ENCODE data around the gene SLC6A8.
"Not testable (repeated sequence)": the region's sequence is repeated elsewhere in the genome, so short reads cannot be mapped to it uniquely, and the experiment has no call there.

SLC6A8 gene

DNA sequence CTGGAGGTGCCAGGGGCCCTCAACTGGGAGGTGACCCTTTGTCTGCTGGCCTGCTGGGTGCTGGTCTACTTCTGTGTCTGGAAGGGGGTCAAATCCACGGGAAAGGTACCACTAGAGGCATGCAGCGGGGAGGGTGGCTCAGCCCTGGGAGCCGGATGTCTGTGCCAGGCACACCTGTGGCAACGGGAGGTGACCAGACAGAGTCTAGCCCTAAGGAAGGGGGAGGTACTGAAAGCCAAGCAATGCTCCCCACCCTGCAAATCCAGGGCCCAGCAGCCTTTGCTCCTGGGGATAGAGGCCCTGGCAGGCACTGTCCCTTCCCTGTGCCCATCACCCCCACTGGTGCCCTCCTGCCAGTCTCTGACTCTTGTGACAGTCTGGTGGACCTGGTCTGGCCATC lies 4.3 kb downstream of the SLC6A8 start:
- no peaks in the 10 kb centered on the region for H3K4me1 ChIP-seq (ENCODE audit: insufficient read depth, low read length, poor library complexity, severe bottlenecking)
- no peak for TF ChIP-seq CTCF (conservative IDR thresholded peaks at IDR 0.05; ENCODE audit: low read length)
- no peak for TF ChIP-seq EZH2phosphoT487 (IDR thresholded peaks at IDR 0.05; ENCODE audit: borderline replicate concordance)
- no peaks in the 10 kb centered on the region for H3K79me2 ChIP-seq (ENCODE audit: insufficient read depth, low read length)
- H3K9me2 ChIP-seq (replicated peaks; ENCODE audit: low read depth, low read length) = no peaks in the 10 kb centered on the region
- H3F3A ChIP-seq (ENCODE audit: low read depth) = no peaks in the 10 kb centered on the region
- H3K9me3 ChIP-seq (ENCODE audit: insufficient read depth, low read depth, low read length) = no peaks in the 10 kb centered on the region
- H3K36me3 ChIP-seq (ENCODE audit: insufficient read depth, low read length) = no peaks in the 10 kb centered on the region
- no peaks in the 10 kb centered on the region for H4K20me1 ChIP-seq (ENCODE audit: insufficient read depth, low read length, poor library complexity, severe bottlenecking)
- no peak overlapping the region for H3K4me3 ChIP-seq (ENCODE audit: low read length, poor library complexity, severe bottlenecking)
- no peak overlapping the region for H3K4me2 ChIP-seq (ENCODE audit: low read depth, low read length, poor library complexity, severe bottlenecking)
- H3K9ac ChIP-seq (ENCODE audit: low read depth, low read length, poor library complexity, severe bottlenecking) = no peak overlapping the region
- no peak overlapping the region for H2AFZ ChIP-seq (ENCODE audit: low read length)
- no peaks in the 10 kb centered on the region for H3K27me3 ChIP-seq (ENCODE audit: insufficient read depth, low read length, poor library complexity, severe bottlenecking)

DNA sequence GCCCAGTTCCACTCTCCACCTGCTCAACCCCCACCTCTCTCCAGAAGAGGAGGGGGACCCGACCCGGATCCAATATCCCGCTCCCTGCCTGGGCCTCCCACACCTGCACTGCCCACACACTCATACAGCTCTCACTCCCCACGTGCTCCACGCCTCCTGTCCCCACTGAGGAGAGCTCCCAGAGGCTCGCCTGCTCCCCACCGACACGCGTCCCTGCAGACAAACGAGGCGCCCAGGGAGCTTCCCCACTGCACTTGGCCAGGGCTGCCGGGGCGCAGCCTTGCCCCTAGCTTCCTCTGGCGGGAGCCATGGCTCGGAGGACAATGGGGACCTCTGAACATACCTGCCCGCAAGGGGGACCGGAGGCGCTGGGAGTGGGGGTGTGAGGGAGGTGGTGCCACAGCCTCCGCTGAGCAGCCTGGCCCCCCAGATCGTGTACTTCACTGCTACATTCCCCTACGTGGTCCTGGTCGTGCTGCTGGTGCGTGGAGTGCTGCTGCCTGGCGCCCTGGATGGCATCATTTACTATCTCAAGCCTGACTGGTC lies 5.0 kb downstream of the SLC6A8 start:
- H3K4me2 ChIP-seq (ENCODE audit: low read depth, low read length, poor library complexity, severe bottlenecking) = no peak overlapping the region
- peaks cover 2% of the 10 kb centered on the region; the same call in 1 of the 2 replicates for H3K36me3 ChIP-seq (ENCODE audit: insufficient read depth, low read length)
- H4K20me1 ChIP-seq (ENCODE audit: insufficient read depth, low read length, poor library complexity, severe bottlenecking) = no peaks in the 10 kb centered on the region
- H3K9ac ChIP-seq (ENCODE audit: low read depth, low read length, poor library complexity, severe bottlenecking) = no peak overlapping the region
- H3F3A ChIP-seq (ENCODE audit: low read depth) = no peaks in the 10 kb centered on the region
- no peaks in the 10 kb centered on the region for H3K27me3 ChIP-seq (ENCODE audit: insufficient read depth, low read length, poor library complexity, severe bottlenecking)
- H3K9me2 ChIP-seq (replicated peaks; ENCODE audit: low read depth, low read length) = no peaks in the 10 kb centered on the region
- no peaks in the 10 kb centered on the region for H3K79me2 ChIP-seq (ENCODE audit: insufficient read depth, low read length)
- no peak for TF ChIP-seq EZH2phosphoT487 (IDR thresholded peaks at IDR 0.05; ENCODE audit: borderline replicate concordance)
- TF ChIP-seq CTCF (conservative IDR thresholded peaks at IDR 0.05; ENCODE audit: low read length) = no peak
- no peaks in the 10 kb centered on the region for H3K9me3 ChIP-seq (ENCODE audit: insufficient read depth, low read depth, low read length)
- no peaks in the 10 kb centered on the region for H3K4me1 ChIP-seq (ENCODE audit: insufficient read depth, low read length, poor library complexity, severe bottlenecking)
- no peak overlapping the region for H2AFZ ChIP-seq (ENCODE audit: low read length)
- H3K4me3 ChIP-seq (ENCODE audit: low read length, poor library complexity, severe bottlenecking) = no peak overlapping the region

- Histone ChIP-seq H3K4me2 (ENCODE audit: low read depth, low read length, poor library complexity, severe bottlenecking) (no peak overlapping the region), H3K79me2 (ENCODE audit: insufficient read depth, low read length) (no peaks in the 10 kb centered on the region), H4K20me1 (ENCODE audit: insufficient read depth, low read length, poor library complexity, severe bottlenecking) (no peaks in the 10 kb centered on the region), H2AFZ (ENCODE audit: low read length) (no peak overlapping the region), H3K9ac (ENCODE audit: low read depth, low read length, poor library complexity, severe bottlenecking) (no peak overlapping the region), H3K9me3 (ENCODE audit: insufficient read depth, low read depth, low read length) (no peaks in the 10 kb centered on the region), H3K27me3 (ENCODE audit: insufficient read depth, low read length, poor library complexity, severe bottlenecking) (no peaks in the 10 kb centered on the region), H3K4me3 (ENCODE audit: low read length, poor library complexity, severe bottlenecking) (no peak overlapping the region), H3K4me1 (ENCODE audit: insufficient read depth, low read length, poor library complexity, severe bottlenecking) (no peaks in the 10 kb centered on the region), H3K36me3 (ENCODE audit: insufficient read depth, low read length) (peaks cover 2% of the 10 kb centered on the region; the same call in 1 of the 2 replicates), H3F3A (ENCODE audit: low read depth) (no peaks in the 10 kb centered on the region), H3K9me2 (replicated peaks; ENCODE audit: low read depth, low read length) (no peaks in the 10 kb centered on the region)
- TF ChIP-seq CTCF (conservative IDR thresholded peaks at IDR 0.05; ENCODE audit: low read length) (no peak), EZH2phosphoT487 (IDR thresholded peaks at IDR 0.05; ENCODE audit: borderline replicate concordance) (no peak)
Measured at GRCh38 chrX:153693216-153694086, 5.7 kb downstream of the SLC6A8 start.

- not testable (repeated sequence) for H3F3A ChIP-seq (ENCODE audit: low read depth); H4K20me1 ChIP-seq (ENCODE audit: insufficient read depth, low read length, poor library complexity, severe bottlenecking); H3K4me2 ChIP-seq (ENCODE audit: low read depth, low read length, poor library complexity, severe bottlenecking); H2AFZ ChIP-seq (ENCODE audit: low read length); H3K4me3 ChIP-seq (ENCODE audit: low read length, poor library complexity, severe bottlenecking); H3K9me2 ChIP-seq (replicated peaks; ENCODE audit: low read depth, low read length); H3K27me3 ChIP-seq (ENCODE audit: insufficient read depth, low read length, poor library complexity, severe bottlenecking); H3K4me1 ChIP-seq (ENCODE audit: insufficient read depth, low read length, poor library complexity, severe bottlenecking); H3K36me3 ChIP-seq (ENCODE audit: insufficient read depth, low read length); H3K9me3 ChIP-seq (ENCODE audit: insufficient read depth, low read depth, low read length); H3K79me2 ChIP-seq (ENCODE audit: insufficient read depth, low read length); H3K9ac ChIP-seq (ENCODE audit: low read depth, low read length, poor library complexity, severe bottlenecking)
Measured at GRCh38 chrX:153694256-153694655, 6.5 kb downstream of the SLC6A8 start.

Measured in Loucy (cell line).